Measurements from ENCODE around the gene C11orf24.

The C11orf24 gene

GRCh38 chr11:68231621-68232020 lies 40.2 kb downstream of the C11orf24 start:
- Histone ChIP-seq H3K27ac (ENCODE audit: low read depth, low read length) (no peak overlapping the region), H3K9me3 (ENCODE audit: control insufficient read depth, insufficient read depth, low read length) (no peaks in the 10 kb centered on the region), H3K27me3 (ENCODE audit: control insufficient read depth, insufficient read depth, low read length) (no peaks in the 10 kb centered on the region), H3K36me3 (ENCODE audit: control insufficient read depth, insufficient read depth, low read length) (no peaks in the 10 kb centered on the region), H3K4me1 (ENCODE audit: control insufficient read depth, insufficient read depth, low read length) (no peaks in the 10 kb centered on the region), H3K4me3 (ENCODE audit: low read depth, low read length) (no peak overlapping the region), H3K9ac (ENCODE audit: low read depth, low read length) (no peak overlapping the region)

- Histone ChIP-seq H3K27ac (ENCODE audit: low read depth, low read length) (no peak overlapping the region), H3K9ac (ENCODE audit: low read depth, low read length) (no peak overlapping the region), H3K36me3 (ENCODE audit: control insufficient read depth, insufficient read depth, low read length) (no peaks in the 10 kb centered on the region), H3K9me3 (ENCODE audit: control insufficient read depth, insufficient read depth, low read length) (no peaks in the 10 kb centered on the region), H3K27me3 (ENCODE audit: control insufficient read depth, insufficient read depth, low read length) (no peaks in the 10 kb centered on the region), H3K4me1 (ENCODE audit: control insufficient read depth, insufficient read depth, low read length) (no peaks in the 10 kb centered on the region), H3K4me3 (ENCODE audit: low read depth, low read length) (no peak overlapping the region)
Measured at GRCh38 chr11:68229601-68230000, 42.2 kb downstream of the C11orf24 start.

GRCh38 chr11:68226421-68226820 lies 45.4 kb downstream of the C11orf24 start:
- no peak overlapping the region for H3K4me3 ChIP-seq (ENCODE audit: low read depth, low read length)
- H3K27ac ChIP-seq (ENCODE audit: low read depth, low read length): no peak overlapping the region
- H3K9ac ChIP-seq (ENCODE audit: low read depth, low read length): no peak overlapping the region
- no peaks in the 10 kb centered on the region for H3K9me3 ChIP-seq (ENCODE audit: control insufficient read depth, insufficient read depth, low read length)
- no peaks in the 10 kb centered on the region for H3K36me3 ChIP-seq (ENCODE audit: control insufficient read depth, insufficient read depth, low read length)
- no peaks in the 10 kb centered on the region for H3K27me3 ChIP-seq (ENCODE audit: control insufficient read depth, insufficient read depth, low read length)
- no peaks in the 10 kb centered on the region for H3K4me1 ChIP-seq (ENCODE audit: control insufficient read depth, insufficient read depth, low read length)

GRCh38 chr11:68224606-68225005 lies 47.2 kb downstream of the C11orf24 start:
- Histone ChIP-seq H3K27ac (ENCODE audit: low read depth, low read length) (no peak overlapping the region), H3K27me3 (ENCODE audit: control insufficient read depth, insufficient read depth, low read length) (no peaks in the 10 kb centered on the region), H3K36me3 (ENCODE audit: control insufficient read depth, insufficient read depth, low read length) (no peaks in the 10 kb centered on the region), H3K9me3 (ENCODE audit: control insufficient read depth, insufficient read depth, low read length) (no peaks in the 10 kb centered on the region), H3K9ac (ENCODE audit: low read depth, low read length) (no peak overlapping the region), H3K4me1 (ENCODE audit: control insufficient read depth, insufficient read depth, low read length) (no peaks in the 10 kb centered on the region), H3K4me3 (ENCODE audit: low read depth, low read length) (no peak overlapping the region)

- H3K27ac ChIP-seq (ENCODE audit: low read depth, low read length): no peak overlapping the region
- no peaks in the 10 kb centered on the region for H3K4me1 ChIP-seq (ENCODE audit: control insufficient read depth, insufficient read depth, low read length)
- no peaks in the 10 kb centered on the region for H3K27me3 ChIP-seq (ENCODE audit: control insufficient read depth, insufficient read depth, low read length)
- H3K36me3 ChIP-seq (ENCODE audit: control insufficient read depth, insufficient read depth, low read length): no peaks in the 10 kb centered on the region
- no peak overlapping the region for H3K4me3 ChIP-seq (ENCODE audit: low read depth, low read length)
- H3K9ac ChIP-seq (ENCODE audit: low read depth, low read length): no peak overlapping the region
- H3K9me3 ChIP-seq (ENCODE audit: control insufficient read depth, insufficient read depth, low read length): no peaks in the 10 kb centered on the region
Measured at GRCh38 chr11:68223275-68223674, 48.5 kb downstream of the C11orf24 start.

GRCh38 chr11:68221406-68221805 lies 50.4 kb downstream of the C11orf24 start:
- H3K36me3 ChIP-seq (ENCODE audit: control insufficient read depth, insufficient read depth, low read length): no peaks in the 10 kb centered on the region
- no peaks in the 10 kb centered on the region for H3K4me1 ChIP-seq (ENCODE audit: control insufficient read depth, insufficient read depth, low read length)
- H3K27me3 ChIP-seq (ENCODE audit: control insufficient read depth, insufficient read depth, low read length): no peaks in the 10 kb centered on the region
- no peak overlapping the region for H3K27ac ChIP-seq (ENCODE audit: low read depth, low read length)
- no peak overlapping the region for H3K9ac ChIP-seq (ENCODE audit: low read depth, low read length)
- H3K4me3 ChIP-seq (ENCODE audit: low read depth, low read length): no peak overlapping the region
- no peaks in the 10 kb centered on the region for H3K9me3 ChIP-seq (ENCODE audit: control insufficient read depth, insufficient read depth, low read length)

GRCh38 chr11:68216171-68216938 lies 55.4 kb downstream of the C11orf24 start:
- Histone ChIP-seq H3K36me3 (ENCODE audit: control insufficient read depth, insufficient read depth, low read length) (no peaks in the 10 kb centered on the region), H3K4me1 (ENCODE audit: control insufficient read depth, insufficient read depth, low read length) (peaks cover 10% of the 10 kb centered on the region), H3K9ac (ENCODE audit: low read depth, low read length) (no peak overlapping the region), H3K4me3 (ENCODE audit: low read depth, low read length) (no peak overlapping the region), H3K9me3 (ENCODE audit: control insufficient read depth, insufficient read depth, low read length) (no peaks in the 10 kb centered on the region), H3K27ac (ENCODE audit: low read depth, low read length) (no peak overlapping the region), H3K27me3 (ENCODE audit: control insufficient read depth, insufficient read depth, low read length) (peaks cover 4% of the 10 kb centered on the region; the same call in 1 of the 2 replicates)

GRCh38 chr11:68215524-68216170 lies 56.1 kb downstream of the C11orf24 start:
- Histone ChIP-seq H3K27ac (ENCODE audit: low read depth, low read length) (no peak overlapping the region), H3K9me3 (ENCODE audit: control insufficient read depth, insufficient read depth, low read length) (no peaks in the 10 kb centered on the region), H3K4me3 (ENCODE audit: low read depth, low read length) (no peak overlapping the region), H3K9ac (ENCODE audit: low read depth, low read length) (no peak overlapping the region), H3K27me3 (ENCODE audit: control insufficient read depth, insufficient read depth, low read length) (peaks cover 4% of the 10 kb centered on the region; the same call in 1 of the 2 replicates), H3K36me3 (ENCODE audit: control insufficient read depth, insufficient read depth, low read length) (no peaks in the 10 kb centered on the region), H3K4me1 (ENCODE audit: control insufficient read depth, insufficient read depth, low read length) (peaks cover 14% of the 10 kb centered on the region)

GRCh38 chr11:68215087-68215445 lies 56.7 kb downstream of the C11orf24 start:
- no peak overlapping the region for H3K27ac ChIP-seq (ENCODE audit: low read depth, low read length)
- H3K27me3 ChIP-seq (ENCODE audit: control insufficient read depth, insufficient read depth, low read length): peaks cover 4% of the 10 kb centered on the region; the same call in 1 of the 2 replicates
- no peak overlapping the region for H3K4me3 ChIP-seq (ENCODE audit: low read depth, low read length)
- peaks cover 18% of the 10 kb centered on the region for H3K4me1 ChIP-seq (ENCODE audit: control insufficient read depth, insufficient read depth, low read length)
- no peaks in the 10 kb centered on the region for H3K9me3 ChIP-seq (ENCODE audit: control insufficient read depth, insufficient read depth, low read length)
- H3K36me3 ChIP-seq (ENCODE audit: control insufficient read depth, insufficient read depth, low read length): no peaks in the 10 kb centered on the region
- H3K9ac ChIP-seq (ENCODE audit: low read depth, low read length): no peak overlapping the region

GRCh38 chr11:68214173-68215086 lies 57.3 kb downstream of the C11orf24 start:
- Histone ChIP-seq H3K27me3 (ENCODE audit: control insufficient read depth, insufficient read depth, low read length) (peaks cover 4% of the 10 kb centered on the region; the same call in 1 of the 2 replicates), H3K9me3 (ENCODE audit: control insufficient read depth, insufficient read depth, low read length) (no peaks in the 10 kb centered on the region), H3K4me3 (ENCODE audit: low read depth, low read length) (peak overlapping the region; percentile 70), H3K27ac (ENCODE audit: low read depth, low read length) (peak overlapping the region; percentile 98), H3K36me3 (ENCODE audit: control insufficient read depth, insufficient read depth, low read length) (no peaks in the 10 kb centered on the region), H3K9ac (ENCODE audit: low read depth, low read length) (peak overlapping the region; percentile 98), H3K4me1 (ENCODE audit: control insufficient read depth, insufficient read depth, low read length) (peaks cover 19% of the 10 kb centered on the region)
